RWPE2 (cell line): ENCODE measurements around the gene TTC34.
"Not testable (repeated sequence)": the region's sequence is repeated elsewhere in the genome, so short reads cannot be mapped to it uniquely, and the experiment has no call there.

Source experiments
- ATAC-seq: fragments of 200-7000 bp; cut with Tn5 transposase; 3 replicates; pipeline ENCODE4 v1.9.1; 2021; ENCODE audit warnings: low read depth
- DNase-seq: peaks from one replicate; pipeline ENCODE4 v3.0.0-alpha.2; 2020; ENCODE audit warnings: low spot score
- H3K27ac ChIP-seq: fragments of 450-650 bp; 2 replicates; pipeline ENCODE4 v1.5.1; 2017; ENCODE audit warnings: mild to moderate bottlenecking; ENCODE audit not compliant: poor library complexity, severe bottlenecking
- H3K27me3 ChIP-seq: fragments of 250-450 bp; sonication (Bioruptor Pico); 2 replicates; pipeline ENCODE4 v1.5.1; 2021; ENCODE audit warnings: mild to moderate bottlenecking, moderate library complexity; ENCODE audit not compliant: insufficient read depth, poor library complexity, severe bottlenecking
- H3K36me3 ChIP-seq: fragments of 250-450 bp; sonication (Bioruptor Pico); 2 replicates; pipeline ENCODE4 v1.5.1; 2020; ENCODE audit warnings: low read depth, mild to moderate bottlenecking, moderate library complexity
- H3K4me1 ChIP-seq: fragments of 250-450 bp; sonication (Bioruptor Pico); 2 replicates; pipeline ENCODE4 v1.5.1; 2021; ENCODE audit warnings: mild to moderate bottlenecking, moderate library complexity; ENCODE audit not compliant: insufficient read depth, poor library complexity, severe bottlenecking
- H3K4me3 ChIP-seq: fragments of 250-450 bp; sonication (Bioruptor Pico); 2 replicates; pipeline ENCODE4 v1.5.1; 2021; ENCODE audit warnings: mild to moderate bottlenecking, moderate library complexity; ENCODE audit not compliant: severe bottlenecking
- H3K9me3 ChIP-seq: fragments of 250-450 bp; sonication (Bioruptor Pico); 2 replicates; pipeline ENCODE4 v1.5.1; 2021; ENCODE audit warnings: mild to moderate bottlenecking, moderate library complexity; ENCODE audit not compliant: severe bottlenecking
- TF ChIP-seq, protein P1 (sequence below): fragments of 450-650 bp; IDR thresholded peaks from one replicate; pipeline ENCODE4 v1.5.1; 2017; ENCODE audit warnings: mild to moderate bottlenecking, moderate library complexity; ENCODE audit not compliant: poor library complexity, severe bottlenecking

Gene TTC34

DNA sequence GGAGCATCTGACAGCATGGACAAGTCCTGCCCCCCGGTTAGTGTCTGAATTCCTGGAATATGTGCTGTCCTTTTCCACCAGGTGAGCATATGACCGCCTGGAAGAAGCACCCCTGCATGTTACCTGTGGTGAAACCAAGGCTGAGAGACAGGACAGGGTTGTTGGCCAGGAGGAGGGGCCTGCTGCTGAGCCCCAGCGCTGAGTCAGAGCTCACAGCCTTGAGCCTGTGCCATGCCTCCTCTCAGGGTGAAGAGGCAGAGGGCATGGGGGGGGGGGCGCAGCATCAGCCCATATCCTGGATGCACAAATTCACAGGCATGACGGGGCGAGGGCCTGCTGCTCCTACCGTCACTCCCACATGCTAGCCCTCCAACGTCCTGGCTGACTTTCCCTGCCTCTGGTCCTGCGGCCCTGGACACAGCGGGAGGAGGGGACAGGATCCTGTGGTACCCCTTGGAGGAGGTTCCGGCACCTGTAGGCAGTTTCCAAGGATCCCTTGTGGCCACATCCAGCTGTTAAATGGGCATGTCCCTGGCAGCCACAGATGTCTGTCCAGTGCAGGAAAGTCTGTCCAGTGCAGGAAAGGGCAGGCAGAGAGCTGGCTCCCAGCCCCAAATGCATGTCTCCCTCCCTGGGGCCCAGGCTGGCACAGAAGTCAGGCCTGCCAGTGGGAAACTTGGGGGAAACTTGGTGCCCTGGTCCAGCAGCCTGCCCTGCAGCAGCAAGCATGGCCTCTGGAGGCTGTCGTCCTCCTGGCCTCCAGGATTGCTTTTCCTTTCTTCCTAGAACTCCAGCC is 23.9 kb downstream of the TTC34 start:
- no peak overlapping the region for H3K4me3 ChIP-seq
- no peak overlapping the region for H3K27ac ChIP-seq
- DNase-seq: no peak
- H3K36me3 ChIP-seq: no peaks in the 10 kb centered on the region
- no peaks in the 10 kb centered on the region for H3K27me3 ChIP-seq
- TF ChIP-seq, protein P1, sequence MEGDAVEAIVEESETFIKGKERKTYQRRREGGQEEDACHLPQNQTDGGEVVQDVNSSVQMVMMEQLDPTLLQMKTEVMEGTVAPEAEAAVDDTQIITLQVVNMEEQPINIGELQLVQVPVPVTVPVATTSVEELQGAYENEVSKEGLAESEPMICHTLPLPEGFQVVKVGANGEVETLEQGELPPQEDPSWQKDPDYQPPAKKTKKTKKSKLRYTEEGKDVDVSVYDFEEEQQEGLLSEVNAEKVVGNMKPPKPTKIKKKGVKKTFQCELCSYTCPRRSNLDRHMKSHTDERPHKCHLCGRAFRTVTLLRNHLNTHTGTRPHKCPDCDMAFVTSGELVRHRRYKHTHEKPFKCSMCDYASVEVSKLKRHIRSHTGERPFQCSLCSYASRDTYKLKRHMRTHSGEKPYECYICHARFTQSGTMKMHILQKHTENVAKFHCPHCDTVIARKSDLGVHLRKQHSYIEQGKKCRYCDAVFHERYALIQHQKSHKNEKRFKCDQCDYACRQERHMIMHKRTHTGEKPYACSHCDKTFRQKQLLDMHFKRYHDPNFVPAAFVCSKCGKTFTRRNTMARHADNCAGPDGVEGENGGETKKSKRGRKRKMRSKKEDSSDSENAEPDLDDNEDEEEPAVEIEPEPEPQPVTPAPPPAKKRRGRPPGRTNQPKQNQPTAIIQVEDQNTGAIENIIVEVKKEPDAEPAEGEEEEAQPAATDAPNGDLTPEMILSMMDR: no peak
- peaks cover 2% of the 10 kb centered on the region for H3K9me3 ChIP-seq
- peak; percentile 58; the same call in 2 of the 3 replicates for ATAC-seq
- no peaks in the 10 kb centered on the region for H3K4me1 ChIP-seq

DNA sequence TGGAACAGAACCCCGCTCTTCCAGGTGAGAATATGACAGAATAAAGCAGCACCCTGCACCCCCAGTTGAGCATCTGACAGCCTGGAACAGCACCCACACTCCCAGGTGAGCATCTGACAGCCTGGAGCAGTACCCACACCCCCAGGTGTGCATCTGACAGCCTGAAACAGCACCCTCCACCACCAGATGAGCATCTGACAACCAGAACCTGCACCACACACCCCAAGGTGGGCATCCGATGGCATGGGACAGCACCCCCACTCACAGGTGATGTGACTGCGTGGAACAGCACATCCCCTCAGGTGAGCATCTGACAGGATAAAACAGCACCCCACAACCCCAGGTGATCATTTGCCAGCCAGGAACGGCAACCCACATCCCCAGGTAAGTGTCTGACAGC is 26.2 kb downstream of the TTC34 start:
- H3K4me3 ChIP-seq, H3K27ac ChIP-seq, ATAC-seq, H3K9me3 ChIP-seq, DNase-seq, H3K4me1 ChIP-seq, H3K36me3 ChIP-seq, H3K27me3 ChIP-seq: not testable (repeated sequence)

GRCh38 chr1:2768052-2768451 is 33.4 kb downstream of the TTC34 start:
- H3K9me3 ChIP-seq, H3K27me3 ChIP-seq, H3K27ac ChIP-seq, H3K4me1 ChIP-seq, H3K4me3 ChIP-seq, ATAC-seq, DNase-seq, H3K36me3 ChIP-seq: not testable (repeated sequence)

- not testable (repeated sequence) for H3K36me3 ChIP-seq, H3K4me3 ChIP-seq, H3K27ac ChIP-seq, ATAC-seq, H3K4me1 ChIP-seq, H3K9me3 ChIP-seq, H3K27me3 ChIP-seq
- peak; percentile 69 for DNase-seq
Measured at GRCh38 chr1:2759433-2759832, 42.1 kb downstream of the TTC34 start.

GRCh38 chr1:2757519-2757918 is 44.0 kb downstream of the TTC34 start:
- not testable (repeated sequence) for H3K27ac ChIP-seq, H3K9me3 ChIP-seq, H3K36me3 ChIP-seq, ATAC-seq, H3K4me1 ChIP-seq, DNase-seq, H3K4me3 ChIP-seq, H3K27me3 ChIP-seq

GRCh38 chr1:2755426-2755825 is 46.1 kb downstream of the TTC34 start:
- ATAC-seq: not testable (repeated sequence)

DNA sequence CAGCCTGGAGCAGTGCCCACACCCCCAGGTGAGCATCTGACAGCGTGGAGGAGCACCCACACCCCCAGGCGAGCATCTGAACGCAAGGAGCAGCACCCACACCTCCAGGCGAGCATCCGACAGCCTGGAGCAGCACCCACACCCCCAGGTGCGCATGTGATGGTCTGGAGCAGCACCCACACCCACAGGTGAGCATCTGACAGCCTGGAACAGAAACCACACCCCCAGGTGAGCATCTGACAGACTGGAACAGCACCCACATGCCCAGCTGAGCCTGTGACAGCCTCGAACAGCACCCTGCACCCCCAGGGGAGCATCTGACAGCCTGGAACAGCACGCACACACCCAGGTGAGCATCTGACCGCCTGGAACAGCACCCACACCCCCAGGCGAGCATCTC is 46.9 kb downstream of the TTC34 start:
- H3K27ac ChIP-seq, H3K27me3 ChIP-seq, H3K4me1 ChIP-seq, H3K4me3 ChIP-seq, H3K9me3 ChIP-seq, H3K36me3 ChIP-seq, ATAC-seq: not testable (repeated sequence)
- peak; percentile 64 for DNase-seq

More at GRCh38 chr1:2755426-2755825, 46.1 kb downstream of the TTC34 start:
- H3K27me3 ChIP-seq, H3K27ac ChIP-seq, H3K4me1 ChIP-seq, H3K36me3 ChIP-seq, H3K9me3 ChIP-seq, DNase-seq, H3K4me3 ChIP-seq: not testable (repeated sequence)

- H3K27me3 ChIP-seq, H3K27ac ChIP-seq, H3K36me3 ChIP-seq, H3K4me1 ChIP-seq, ATAC-seq, H3K4me3 ChIP-seq, DNase-seq, H3K9me3 ChIP-seq: not testable (repeated sequence)
Measured at GRCh38 chr1:2752503-2752902, 49.0 kb downstream of the TTC34 start.

DNA sequence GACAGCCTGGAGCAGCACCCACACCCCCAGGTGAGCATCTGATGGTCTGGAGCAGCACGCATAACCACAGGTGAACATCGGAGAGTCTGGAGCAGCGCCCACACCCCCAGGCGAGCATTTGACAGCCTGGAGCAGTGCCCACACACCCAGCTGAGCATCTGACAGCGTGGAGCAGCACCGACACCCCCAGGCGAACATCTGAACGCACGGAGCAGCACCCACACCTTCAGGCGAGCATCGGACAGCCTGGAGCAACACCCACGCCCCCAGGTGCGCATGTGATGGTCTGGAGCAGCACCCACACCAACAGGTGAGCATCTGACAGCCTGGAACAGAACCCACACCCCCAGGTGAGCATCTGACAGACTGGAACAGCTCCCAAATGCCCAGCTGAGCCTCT is 49.6 kb downstream of the TTC34 start:
- H3K27me3 ChIP-seq, ATAC-seq, H3K27ac ChIP-seq, H3K4me1 ChIP-seq, H3K9me3 ChIP-seq, H3K4me3 ChIP-seq, DNase-seq, H3K36me3 ChIP-seq: not testable (repeated sequence)

DNA sequence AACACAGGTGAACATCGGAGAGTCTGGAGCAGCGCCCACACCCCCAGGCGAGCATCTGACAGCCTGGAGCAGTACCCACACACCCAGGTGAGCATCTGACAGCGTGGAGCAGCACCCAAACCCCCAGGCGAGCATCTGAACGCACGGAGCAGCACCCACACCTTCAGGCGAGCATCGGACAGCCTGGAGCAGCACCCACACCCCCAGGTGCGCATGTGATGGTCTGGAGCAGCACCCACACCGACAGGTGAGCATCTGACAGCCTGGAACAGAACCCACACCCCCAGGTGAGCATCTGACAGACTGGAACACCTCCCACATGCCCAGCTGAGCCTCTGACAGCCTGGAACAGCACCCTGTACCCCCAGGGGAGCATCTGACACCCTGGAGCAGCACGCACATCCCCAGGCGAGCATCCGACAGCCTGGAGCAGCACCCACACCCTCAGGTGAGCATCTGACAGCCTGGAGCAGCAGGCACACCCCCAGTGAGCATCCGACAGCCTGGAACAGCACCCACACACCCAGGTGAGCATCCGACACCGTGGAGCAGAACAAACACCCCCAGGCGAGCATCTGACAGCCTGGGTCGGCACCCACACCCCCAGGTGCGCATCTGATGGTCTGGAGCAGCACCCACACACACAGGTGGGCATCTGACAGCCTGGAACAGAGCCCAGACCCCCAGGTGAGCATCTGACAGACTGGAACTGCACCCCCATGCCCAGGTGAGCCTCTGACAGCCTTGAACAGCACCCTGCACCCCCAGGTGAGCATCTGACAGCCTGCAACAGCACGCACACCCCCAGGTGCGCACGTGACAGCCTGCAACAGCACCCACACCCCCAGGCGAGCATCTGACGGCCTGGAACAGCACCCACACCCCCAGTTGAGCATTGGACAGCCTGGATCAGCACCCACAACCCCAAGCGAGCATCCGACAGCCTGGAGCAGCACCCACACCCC is 50.4 kb downstream of the TTC34 start:
- H3K27me3 ChIP-seq, H3K27ac ChIP-seq, H3K9me3 ChIP-seq, DNase-seq, ATAC-seq, H3K36me3 ChIP-seq, H3K4me3 ChIP-seq, H3K4me1 ChIP-seq: not testable (repeated sequence)
